NCI-H82 treated with DMSO at 0.1 percent for 48 hours (cell line): ENCODE data around the gene ITGB7.

ENCODE experiments used
- DNase-seq: peaks from one replicate; lab custom pipeline; 2025; ENCODE audit not compliant: unreplicated experiment; lab: John Stamatoyannopoulos, UW

Gene ITGB7

GRCh38 chr12:53197011-53197640 is 9.9 kb downstream of the ITGB7 start:
- DNase-seq: no peak

GRCh38 chr12:53196486-53196885 is 10.6 kb downstream of the ITGB7 start:
- DNase-seq: no peak

- no peak for DNase-seq
Measured at GRCh38 chr12:53195516-53196420, 11.3 kb downstream of the ITGB7 start.

GRCh38 chr12:53194973-53195372 is 12.1 kb downstream of the ITGB7 start:
- no peak for DNase-seq

GRCh38 chr12:53193985-53194716 is 12.9 kb downstream of the ITGB7 start:
- no peak for DNase-seq

- no peak for DNase-seq
Measured at GRCh38 chr12:53193040-53193439, 14.0 kb downstream of the ITGB7 start.

- no peak for DNase-seq
Measured at GRCh38 chr12:53192531-53193021, 14.5 kb downstream of the ITGB7 start.

GRCh38 chr12:53191885-53192530 is 15.0 kb downstream of the ITGB7 start:
- no peak for DNase-seq

GRCh38 chr12:53191096-53191884 is 15.8 kb downstream of the ITGB7 start:
- DNase-seq: no peak

GRCh38 chr12:53190108-53190729 is 16.8 kb downstream of the ITGB7 start:
- no peak for DNase-seq

- DNase-seq: no peak
Measured at GRCh38 chr12:53187145-53187899, 19.7 kb downstream of the ITGB7 start.

- DNase-seq: no peak
Measured at GRCh38 chr12:53186745-53187144, 20.3 kb downstream of the ITGB7 start.

GRCh38 chr12:53185582-53186153 is 21.4 kb downstream of the ITGB7 start:
- DNase-seq: no peak

- no peak for DNase-seq
Measured at GRCh38 chr12:53184828-53185227, 22.2 kb downstream of the ITGB7 start.

GRCh38 chr12:53182903-53183302 is 24.1 kb downstream of the ITGB7 start:
- no peak for DNase-seq

GRCh38 chr12:53181935-53182334 is 25.1 kb downstream of the ITGB7 start:
- no peak for DNase-seq

- DNase-seq: peak; percentile 25
Measured at GRCh38 chr12:53180931-53181645, 26.0 kb downstream of the ITGB7 start.
